GM04504 (cell line): ENCODE results near the gene TSPAN6.

Experiments used
- DNase-seq: peaks from one replicate; pipeline ENCODE4 v3.0.0-alpha.2; 2012; ENCODE audit warnings: low read depth

Gene TSPAN6

DNA sequence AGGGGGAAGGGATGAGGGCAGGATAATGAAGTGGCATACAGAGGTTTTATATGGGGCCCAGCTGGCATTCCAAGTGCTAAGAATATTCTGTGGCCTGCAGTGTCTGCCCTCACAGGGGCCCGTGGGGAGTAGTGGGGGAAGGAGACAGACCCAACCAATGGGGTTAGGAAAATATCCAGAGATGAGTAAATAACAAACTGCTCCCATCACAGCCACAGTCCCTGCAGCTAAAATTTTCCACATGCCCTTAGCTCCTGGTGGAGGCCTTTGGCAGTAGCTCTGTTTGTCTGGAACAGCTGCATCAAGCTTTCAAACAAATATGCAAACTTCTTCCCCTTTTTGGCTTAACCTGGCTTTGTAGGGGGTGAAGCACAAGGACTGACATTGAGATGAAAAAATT lies 10.5 kb upstream of the TSPAN6 start:
- DNase-seq: no peak

DNA sequence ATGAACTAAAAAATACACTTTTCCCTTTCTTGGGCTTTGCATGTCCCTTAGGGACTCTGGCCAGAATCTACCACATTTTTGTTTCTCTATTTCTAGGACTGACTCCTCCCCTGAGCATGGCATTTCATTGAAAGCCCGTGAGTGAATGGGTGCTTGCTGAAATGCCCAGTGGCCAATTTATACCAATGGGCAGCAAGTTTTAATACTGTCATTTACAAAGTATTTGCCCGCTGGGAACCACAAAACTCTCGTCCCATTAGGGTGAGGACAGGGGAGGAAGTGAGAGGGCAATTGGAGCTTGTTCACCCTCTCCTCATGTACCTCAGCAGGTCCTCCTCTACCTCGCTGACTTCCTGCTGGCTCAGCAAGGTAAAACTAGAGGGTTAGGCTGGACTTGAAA lies 8.5 kb upstream of the TSPAN6 start:
- no peak for DNase-seq

DNA sequence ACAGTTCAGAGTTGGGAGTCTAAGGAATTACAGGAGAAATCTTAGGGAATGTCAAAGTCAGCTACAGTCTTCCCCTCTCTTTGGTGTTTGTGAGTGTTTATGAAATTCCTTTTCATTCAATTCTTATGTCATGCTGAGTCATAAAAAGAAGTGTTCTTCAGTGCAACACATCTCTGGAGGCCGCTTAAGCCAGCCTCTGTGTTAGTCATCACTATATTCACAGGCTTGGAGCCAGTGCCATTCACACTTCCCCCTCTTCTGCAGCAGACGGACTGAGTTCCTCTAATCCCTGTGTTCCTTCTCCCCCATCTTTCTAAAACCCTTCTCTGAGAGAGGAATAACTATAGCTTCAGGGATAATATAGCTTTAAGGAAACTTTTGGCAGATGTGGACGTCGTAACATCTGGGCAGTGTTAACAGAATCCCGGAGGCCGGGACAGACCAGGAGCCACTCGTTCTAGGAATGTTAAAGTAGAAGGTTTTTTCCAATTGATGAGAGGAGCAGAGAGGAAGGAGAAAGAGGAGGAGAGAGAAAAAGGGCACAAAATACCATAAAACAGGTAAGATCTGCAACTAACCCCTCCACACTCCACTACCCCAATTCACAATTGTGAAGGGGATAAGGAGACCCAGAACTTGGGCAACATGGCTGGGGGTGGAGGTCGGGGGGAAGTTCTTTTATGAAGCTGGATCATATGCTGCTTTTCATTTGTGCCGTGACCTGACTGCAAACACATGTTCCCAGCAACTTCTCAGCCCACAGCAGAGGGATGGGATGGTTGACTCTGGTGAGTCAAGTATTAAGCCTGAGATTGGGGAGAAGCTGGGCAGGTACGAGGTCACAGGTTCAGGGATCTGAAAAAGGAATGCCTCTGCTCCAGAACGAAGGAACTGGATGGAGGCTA lies 7.6 kb upstream of the TSPAN6 start, which contains the start of gene SRPX2:
Gene SRPX2, plus strand, starts transcription at position 244 of the 905 bp plus-strand sequence. CDS start 2,124 bp downstream, outside the sequence.
- DNase-seq: peak; percentile 67

DNA sequence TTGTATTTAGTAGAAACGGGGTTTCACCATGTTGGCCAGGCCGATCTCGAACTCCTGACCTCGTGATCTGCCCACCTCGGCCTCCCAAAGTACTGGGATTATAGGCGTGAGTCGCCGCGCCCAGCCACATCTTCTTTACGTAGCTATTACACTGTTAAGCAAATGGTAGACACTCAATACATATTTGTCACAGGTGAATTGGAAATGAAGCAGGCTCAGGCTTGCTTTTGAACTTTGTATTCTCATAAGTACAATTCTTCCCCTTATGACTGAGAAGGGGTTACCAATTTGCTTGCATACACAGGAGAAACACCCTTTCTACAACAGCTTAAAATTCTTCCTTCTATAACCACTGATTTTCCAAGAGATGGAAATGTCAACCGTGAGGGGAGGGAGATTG lies 6.6 kb upstream of the TSPAN6 start:
- DNase-seq: no peak

DNA sequence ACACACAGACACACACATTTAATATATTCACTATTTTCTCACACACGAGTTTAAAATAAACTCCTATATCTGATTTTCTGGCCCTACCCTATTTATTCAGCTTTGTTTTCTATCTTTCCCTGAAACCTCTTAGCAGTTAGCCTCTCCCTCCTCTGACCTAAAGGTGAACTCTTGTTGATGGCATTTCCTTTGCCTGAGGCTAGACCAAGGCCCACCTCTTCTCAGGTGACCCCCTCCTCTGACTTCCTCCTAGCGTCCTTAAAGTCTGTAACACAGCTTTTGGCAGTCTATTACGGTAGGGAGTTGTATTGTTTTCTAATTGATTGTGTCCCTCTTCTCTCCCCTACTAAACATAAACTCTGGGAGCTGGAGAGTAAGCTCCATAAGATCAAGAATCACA lies 5.7 kb upstream of the TSPAN6 start:
- no peak for DNase-seq

DNA sequence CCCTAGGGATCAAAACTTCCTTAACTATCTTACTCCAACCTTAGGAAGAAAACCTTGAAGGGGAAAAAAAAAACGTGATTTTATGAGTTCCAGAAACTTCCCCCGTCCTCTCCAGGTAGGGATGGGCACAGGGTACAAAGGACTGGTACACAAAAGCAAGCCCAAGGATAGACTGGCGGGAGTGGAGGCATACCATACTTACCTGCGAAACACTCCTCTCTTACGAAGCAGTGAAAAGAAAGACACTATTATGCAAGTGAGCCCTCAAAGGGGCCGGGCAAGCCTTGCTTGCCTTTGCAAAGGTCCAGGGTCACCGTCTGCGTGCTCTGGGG lies 651 bp downstream of the TSPAN6 start:
- no peak for DNase-seq

DNA sequence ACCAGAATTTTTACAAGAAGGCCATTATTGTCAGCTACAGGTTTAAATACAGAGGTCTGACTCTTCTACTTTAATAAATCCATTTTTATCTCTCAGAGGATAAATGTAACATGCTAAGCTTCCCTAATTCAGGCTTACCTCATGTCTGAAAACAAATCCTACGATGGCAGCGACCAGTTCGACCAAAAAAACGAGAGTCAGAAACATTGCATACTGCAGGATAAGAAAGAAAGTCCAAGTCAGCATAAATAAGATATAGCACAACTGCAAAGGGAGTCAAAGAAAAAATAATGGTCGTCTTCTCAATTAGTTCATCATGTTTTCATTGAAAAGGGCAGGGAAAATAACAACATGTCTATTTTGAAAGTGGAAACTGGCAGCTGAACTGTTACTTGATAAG lies 1.6 kb downstream of the TSPAN6 start:
- no peak for DNase-seq

DNA sequence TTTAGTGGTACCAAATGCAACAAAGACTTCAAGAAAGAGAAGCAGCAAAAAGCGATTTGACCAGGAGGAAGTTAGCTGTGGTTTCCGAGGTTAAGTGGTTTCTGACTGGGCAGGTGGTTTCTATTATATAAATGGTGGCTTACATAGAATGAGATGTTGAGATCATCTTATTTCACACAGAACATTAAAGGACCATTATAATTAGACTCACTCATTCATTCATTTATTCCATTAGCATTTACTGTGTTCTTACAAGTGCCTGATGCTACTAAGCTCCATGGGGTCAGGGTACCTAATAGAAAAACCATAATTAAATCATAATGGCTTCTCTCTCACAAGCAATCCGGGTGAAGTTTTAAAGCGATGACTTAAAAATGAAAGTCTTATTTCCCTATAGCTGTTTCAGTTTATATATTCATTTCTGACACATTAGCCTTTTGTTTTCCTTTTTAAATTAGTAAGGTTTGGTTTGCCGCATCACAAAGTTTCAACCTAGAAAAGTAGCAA lies 10.6 kb downstream of the TSPAN6 start:
- no peak for DNase-seq

DNA sequence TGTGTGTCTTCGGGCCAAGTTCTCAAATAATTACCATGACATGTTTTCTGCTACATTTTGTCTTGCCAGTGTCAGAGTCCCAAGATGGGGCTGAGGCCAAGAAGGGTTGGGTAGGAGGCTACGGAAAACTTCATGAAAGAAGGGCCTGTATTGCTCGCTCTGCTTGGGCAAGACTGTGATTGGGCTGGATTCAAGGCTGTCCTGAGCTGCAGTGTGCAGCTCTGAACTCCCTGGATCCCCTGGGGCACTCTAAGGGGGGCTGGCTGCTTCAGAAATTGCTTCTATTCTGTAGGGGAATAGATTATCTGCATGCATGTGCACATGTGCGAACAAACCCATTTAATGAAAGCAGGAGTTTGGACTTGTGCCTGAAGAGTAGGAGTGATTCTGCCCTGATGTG lies 13.6 kb downstream of the TSPAN6 start:
- DNase-seq: no peak

DNA sequence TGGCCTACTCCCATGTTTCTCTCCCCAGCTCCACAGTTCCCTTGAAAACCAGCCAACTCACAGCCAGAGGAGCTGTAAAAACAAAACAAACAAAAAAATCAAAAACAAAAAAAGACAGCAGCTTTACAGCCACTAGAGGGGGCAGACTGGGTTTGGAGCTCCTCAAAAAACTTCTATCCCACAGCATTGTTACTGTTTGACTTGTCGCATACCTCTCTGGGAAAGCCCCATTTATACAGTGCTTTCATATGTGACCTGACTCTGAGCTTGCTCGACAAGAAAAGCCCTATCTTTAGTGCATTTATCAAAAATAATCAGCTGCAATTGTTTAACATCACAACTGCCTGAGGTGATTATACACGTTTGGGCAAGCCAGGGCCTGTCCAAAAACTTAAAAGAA lies 21.6 kb downstream of the TSPAN6 start:
- peak; percentile 35 for DNase-seq

DNA sequence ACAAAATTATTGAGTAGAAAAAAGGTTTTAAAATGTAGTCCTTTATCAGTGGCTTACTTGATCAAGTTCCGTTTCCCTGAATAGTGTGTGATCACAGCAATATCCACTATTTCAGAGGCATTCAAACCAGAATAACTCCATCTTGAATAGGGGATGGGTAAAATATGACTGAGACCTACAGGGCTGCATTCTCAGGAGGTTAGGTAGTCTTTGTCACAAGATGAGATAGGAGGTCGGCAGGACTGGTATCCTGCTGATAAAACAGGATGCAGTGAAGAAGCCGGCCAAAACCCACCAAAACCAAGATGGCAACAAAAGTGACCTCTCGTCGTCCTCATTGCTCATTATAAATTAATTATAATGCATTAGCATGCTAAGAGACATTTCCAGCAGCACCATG lies 24.7 kb downstream of the TSPAN6 start:
- DNase-seq: no peak

DNA sequence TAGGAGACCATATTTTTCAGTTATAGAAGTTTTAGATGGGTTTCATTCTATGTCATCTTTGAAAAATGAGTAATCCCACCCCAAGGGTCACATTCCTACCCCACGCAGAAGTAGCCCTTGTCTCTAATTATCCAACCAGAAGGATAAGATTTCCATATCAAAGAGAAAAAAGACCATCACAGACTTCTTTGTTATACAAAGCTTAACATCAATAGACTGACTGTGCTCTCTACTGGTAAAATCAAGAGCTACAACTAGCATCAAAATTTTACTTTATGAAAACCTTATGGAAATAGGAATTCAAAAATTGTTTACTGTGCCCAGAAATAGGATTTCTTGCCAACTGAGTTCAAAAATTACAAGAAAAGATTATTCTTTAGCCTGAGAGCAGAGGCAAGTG lies 27.0 kb downstream of the TSPAN6 start:
- no peak for DNase-seq

DNA sequence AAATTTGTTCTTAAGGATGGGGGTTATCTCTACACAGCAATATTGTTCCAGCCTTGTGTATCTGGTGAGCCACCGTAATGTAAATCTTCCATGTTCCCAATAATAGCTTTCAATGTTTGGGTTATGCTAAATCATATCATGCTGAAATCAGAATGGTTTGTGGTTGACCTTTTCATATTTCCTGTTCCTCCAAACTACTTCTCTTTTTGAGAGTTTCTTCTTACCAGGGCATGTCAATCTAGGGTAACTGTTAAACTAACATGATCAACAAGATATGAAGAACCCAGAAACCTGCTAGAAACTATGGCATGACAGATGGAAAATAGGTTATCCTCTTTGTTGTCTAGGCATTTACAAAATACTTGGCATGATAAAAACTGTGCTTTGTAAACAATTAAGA lies 29.9 kb downstream of the TSPAN6 start:
- DNase-seq: no peak

DNA sequence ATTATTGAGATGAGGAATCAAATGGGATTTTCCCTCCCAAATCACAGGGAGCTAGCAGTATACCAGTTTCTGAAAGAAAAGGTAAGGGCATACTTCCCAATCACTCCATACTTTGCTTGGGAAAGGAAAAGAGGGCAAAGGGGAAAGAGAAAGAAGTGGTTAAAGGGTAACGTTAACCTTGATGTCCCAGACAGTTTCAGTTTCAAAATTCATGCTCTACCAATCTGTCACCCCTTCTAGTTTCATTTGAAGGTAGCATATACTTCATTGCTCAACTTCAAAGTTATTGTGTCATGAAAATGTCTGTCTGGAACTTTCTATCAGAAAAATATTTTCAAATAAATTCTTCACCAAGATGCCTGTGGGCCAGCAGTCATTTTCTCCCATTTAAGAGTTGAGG lies 35.8 kb downstream of the TSPAN6 start:
- no peak for DNase-seq

DNA sequence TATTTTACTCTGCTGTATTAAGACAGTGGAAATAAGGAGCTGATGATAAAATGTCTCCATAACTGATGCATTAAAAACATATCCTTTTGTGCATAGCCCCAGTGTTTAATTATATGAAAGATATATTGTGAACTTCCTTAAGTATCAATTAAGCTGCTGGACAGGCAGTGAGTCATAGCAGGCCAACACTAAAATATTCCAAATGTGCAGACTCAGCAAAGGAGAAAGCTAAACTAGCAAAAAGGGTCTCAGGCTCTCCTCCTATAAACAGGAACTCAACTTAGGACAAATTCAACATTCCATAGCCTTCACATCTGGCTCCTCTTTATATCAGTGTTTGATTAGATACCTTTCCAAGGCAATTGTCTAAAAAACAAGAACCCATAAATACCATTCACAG lies 36.3 kb downstream of the TSPAN6 start:
- DNase-seq: no peak

DNA sequence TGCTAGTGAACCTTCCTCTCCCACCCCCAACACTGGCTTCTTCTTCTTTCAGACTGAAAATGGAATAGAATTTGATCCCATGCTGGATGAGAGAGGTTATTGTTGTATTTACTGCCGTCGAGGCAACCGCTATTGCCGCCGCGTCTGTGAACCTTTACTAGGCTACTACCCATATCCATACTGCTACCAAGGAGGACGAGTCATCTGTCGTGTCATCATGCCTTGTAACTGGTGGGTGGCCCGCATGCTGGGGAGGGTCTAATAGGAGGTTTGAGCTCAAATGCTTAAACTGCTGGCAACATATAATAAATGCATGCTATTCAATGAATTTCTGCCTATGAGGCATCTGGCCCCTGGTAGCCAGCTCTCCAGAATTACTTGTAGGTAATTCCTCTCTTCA lies 37.1 kb downstream of the TSPAN6 start:
- no peak for DNase-seq

DNA sequence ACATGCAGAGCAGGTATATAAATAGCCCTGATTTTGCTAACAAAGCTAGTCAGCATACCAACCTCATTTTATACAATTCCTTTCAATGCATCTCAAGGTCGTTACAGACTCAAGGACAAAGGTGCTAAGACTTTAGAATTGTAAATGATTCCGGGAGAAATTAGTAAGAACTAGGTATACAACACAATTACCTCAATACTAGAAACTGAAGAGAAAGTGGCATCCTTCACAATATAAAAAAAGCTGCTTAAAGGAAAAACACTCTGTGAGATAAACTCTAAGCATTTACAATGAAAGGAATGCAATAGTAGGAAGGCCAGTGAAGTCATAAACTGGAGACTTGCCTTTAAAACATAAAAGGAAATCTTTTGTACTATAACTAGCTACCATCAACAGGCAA lies 40.0 kb downstream of the TSPAN6 start:
- DNase-seq: no peak

DNA sequence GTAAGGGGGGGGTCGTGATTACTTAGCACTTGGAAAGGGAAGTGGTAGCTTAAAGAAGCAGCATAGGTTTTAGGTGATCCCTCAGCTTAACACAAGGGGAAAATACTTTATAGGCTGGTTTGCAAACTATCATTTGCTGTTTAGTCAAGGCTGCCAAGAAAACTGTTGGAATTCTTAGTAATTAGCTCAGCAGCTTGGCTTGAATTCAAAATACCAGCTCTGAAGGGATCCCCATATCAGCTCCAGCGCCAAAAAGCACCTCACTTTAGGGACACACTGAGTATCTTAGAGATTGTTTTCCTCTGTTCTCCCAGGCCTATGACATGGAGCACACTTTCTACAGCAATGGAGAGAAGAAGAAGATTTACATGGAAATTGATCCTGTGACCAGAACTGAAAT lies 43.0 kb downstream of the TSPAN6 start:
- no peak for DNase-seq

DNA sequence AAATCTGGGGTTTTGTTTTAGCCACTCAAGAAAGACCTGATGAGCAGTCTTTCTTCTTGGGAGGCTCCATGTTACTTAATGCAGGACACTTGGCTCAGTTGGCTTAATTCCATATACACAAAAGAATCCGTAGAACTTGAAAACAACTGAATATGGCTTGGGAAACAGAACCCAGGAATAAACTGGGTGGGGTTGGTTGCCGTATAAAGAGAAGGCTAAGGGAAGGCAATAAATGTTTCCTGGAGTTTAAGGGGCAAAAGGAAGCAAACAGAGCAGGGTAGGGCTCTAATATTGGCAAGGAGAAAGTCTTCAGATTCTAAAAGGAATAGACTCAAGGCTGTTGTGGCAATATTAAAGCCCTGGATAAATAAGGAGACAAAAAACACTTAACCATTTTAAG lies 43.5 kb downstream of the TSPAN6 start:
- no peak for DNase-seq

DNA sequence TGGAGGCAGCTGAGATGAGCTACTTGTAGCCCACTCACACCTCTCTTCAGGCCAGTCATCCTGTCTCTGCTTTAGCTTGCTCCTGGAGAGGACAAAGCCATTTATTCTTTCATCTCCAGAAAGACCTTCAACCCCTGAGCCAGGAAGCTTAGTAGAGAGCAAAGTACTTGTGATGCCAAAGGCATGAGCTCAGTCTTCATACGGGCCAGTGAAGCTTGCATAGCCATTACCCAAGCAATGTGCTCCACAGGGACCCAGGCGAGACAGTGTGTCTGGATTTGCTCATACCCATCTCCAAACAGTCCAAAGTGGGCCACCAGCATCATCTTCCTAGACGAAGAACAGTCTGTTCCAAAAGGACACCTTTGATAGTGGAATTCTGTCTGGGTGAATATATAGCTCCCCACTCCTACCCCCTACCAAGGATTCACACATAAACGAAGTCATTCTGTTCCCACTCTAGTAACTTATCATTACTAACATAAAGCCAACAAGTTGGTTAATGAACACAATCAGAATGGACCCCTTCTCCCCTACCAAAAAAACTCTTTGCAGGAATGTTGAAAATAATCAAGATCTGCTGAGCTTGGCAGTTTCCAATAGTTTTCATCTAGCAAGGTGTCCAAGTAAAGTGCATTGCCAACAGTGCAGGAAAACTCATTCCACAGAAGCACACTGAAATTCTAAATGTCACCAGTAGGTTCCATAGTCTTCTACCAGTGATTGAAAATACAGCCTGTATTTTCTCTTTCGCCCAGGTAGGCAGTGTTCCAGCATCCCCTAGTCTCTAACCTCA lies 45.2 kb downstream of the TSPAN6 start:
- DNase-seq: no peak

DNA sequence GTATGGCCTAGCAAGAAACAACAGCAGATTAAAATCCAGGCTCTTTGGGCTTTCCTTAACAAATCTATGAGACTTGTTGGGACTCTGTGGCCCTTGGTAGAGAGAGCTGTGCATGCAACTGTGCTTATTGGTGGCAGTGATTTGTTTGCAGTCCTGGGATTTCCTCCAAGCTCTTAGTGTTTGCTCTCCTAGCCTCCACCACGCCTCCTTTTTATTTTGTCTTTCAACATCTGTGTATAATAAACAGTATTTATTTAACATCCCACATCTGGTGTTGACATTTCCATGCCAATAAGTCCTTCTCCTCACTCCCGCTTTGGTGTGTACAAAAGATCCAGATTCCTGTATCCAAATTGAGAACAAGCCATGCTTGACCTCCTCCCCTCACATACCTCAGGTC lies 48.7 kb downstream of the TSPAN6 start:
- DNase-seq: no peak

DNA sequence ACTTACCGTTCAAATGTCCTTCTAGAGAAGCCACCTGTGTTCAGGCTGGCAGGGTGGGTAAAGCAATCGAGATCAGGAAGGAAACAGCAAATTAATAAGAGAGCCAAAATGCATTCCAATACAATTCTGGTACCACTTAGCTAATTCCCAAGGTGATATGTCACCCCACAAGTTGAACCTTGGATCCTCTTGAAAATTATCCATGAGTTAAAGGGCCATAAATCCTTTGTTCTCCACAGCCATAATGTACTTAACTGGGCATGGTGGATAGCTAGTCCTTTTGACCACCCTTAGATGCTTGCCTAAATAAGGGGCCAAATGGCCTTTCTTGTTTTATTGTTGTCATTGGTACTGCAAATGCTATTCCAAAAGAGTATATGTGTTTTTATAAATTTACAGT lies 49.9 kb downstream of the TSPAN6 start:
- no peak for DNase-seq

DNA sequence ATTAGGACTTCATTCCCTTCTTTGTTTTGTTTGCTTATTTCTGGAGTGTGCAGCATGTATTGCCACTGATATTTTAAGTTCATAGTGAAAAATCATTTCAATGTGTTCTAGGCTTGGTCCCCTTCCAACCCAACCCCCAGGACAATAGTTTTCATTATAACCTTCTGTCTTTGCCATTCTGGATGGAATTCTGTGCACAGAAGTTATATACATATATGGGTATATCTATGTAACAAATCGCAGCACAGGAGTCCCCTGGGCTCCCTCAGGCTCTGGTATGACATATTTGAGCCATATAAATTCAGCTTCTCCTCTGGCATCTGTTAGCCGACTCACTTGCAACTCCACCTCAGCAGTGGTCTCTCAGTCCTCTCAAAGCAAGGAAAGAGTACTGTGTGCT lies 52.0 kb downstream of the TSPAN6 start, which contains the start of gene TNMD:
Gene TNMD, plus strand, starts transcription at position 326 of the 400 bp plus-strand sequence. CDS start 83 bp downstream, outside the sequence.
- DNase-seq: no peak
